ENCODE data around the gene IL36A. TPM values are rescaled to one million over a fixed set of nuclear protein-coding genes. Genes with fewer than 3 reads are reported as not detected.

Gene IL36A
- total and polyA plus RNA-seq, 2 donors from 2014 or later, result not detected

- Histone ChIP-seq H3K27ac (ENCODE audit: low read depth in 2 of 2, low read length in 2 of 2) (no peak overlapping the region), H3K9me3 (ENCODE audit: control insufficient read depth in 2 of 3, insufficient read depth in 1 of 3, low read length in 3 of 3) (no peaks in the 10 kb centered on the region), H3K36me3 (ENCODE audit: control insufficient read depth in 2 of 3, insufficient read depth in 3 of 3, low read length in 3 of 3) (no peaks in the 10 kb centered on the region), H3K4me3 (ENCODE audit: low read length in 3 of 3) (no peak overlapping the region), H3K9ac (ENCODE audit: low read length in 3 of 3) (no peak overlapping the region), H3K4me1 (ENCODE audit: control insufficient read depth in 2 of 3, insufficient read depth in 2 of 3, low read depth in 1 of 3, low read length in 3 of 3) (no peaks in the 10 kb centered on the region), H3K27me3 (ENCODE audit: control insufficient read depth, insufficient read depth, low read length) (no peaks in the 10 kb centered on the region)
- no peak for DNase-seq
- no peak for TF ChIP-seq CTCF (IDR thresholded peaks at IDR 0.05; ENCODE audit: borderline replicate concordance, extremely low read depth, insufficient read depth)
- intact Hi-C loops (cut with DNase I), result no loop called here
- no peak for FAIRE-seq
Measured at GRCh38 chr2:113011108-113011507, 5.8 kb downstream of the IL36A start.

GRCh38 chr2:113012436-113013335 is 7.4 kb downstream of the IL36A start:
- no peaks in the 10 kb centered on the region for H3K4me1 ChIP-seq (ENCODE audit: control insufficient read depth in 2 of 3, insufficient read depth in 2 of 3, low read depth in 1 of 3, low read length in 3 of 3)
- H3K9me3 ChIP-seq (ENCODE audit: control insufficient read depth in 2 of 3, insufficient read depth in 1 of 3, low read length in 3 of 3), result no peaks in the 10 kb centered on the region
- DNase-seq (no peak), FAIRE-seq (no peak)
- H3K27me3 ChIP-seq (ENCODE audit: control insufficient read depth, insufficient read depth, low read length), result no peaks in the 10 kb centered on the region
- intact Hi-C loops (cut with DNase I), result no loop called here
- no peak overlapping the region for H3K27ac ChIP-seq (ENCODE audit: low read depth in 2 of 2, low read length in 2 of 2)
- no peak overlapping the region for H3K9ac ChIP-seq (ENCODE audit: low read length in 3 of 3)
- no peaks in the 10 kb centered on the region for H3K36me3 ChIP-seq (ENCODE audit: control insufficient read depth in 2 of 3, insufficient read depth in 3 of 3, low read length in 3 of 3)
- H3K4me3 ChIP-seq (ENCODE audit: low read length in 3 of 3), result no peak overlapping the region
- TF ChIP-seq CTCF (IDR thresholded peaks at IDR 0.05; ENCODE audit: borderline replicate concordance, extremely low read depth, insufficient read depth), result no peak

GRCh38 chr2:113013336-113013661 is 8.0 kb downstream of the IL36A start:
- DNase-seq (no peak), FAIRE-seq (no peak)
- H3K36me3 ChIP-seq (ENCODE audit: control insufficient read depth in 2 of 3, insufficient read depth in 3 of 3, low read length in 3 of 3), result no peaks in the 10 kb centered on the region
- no peaks in the 10 kb centered on the region for H3K4me1 ChIP-seq (ENCODE audit: control insufficient read depth in 2 of 3, insufficient read depth in 2 of 3, low read depth in 1 of 3, low read length in 3 of 3)
- no peaks in the 10 kb centered on the region for H3K27me3 ChIP-seq (ENCODE audit: control insufficient read depth, insufficient read depth, low read length)
- no peak overlapping the region for H3K9ac ChIP-seq (ENCODE audit: low read length in 3 of 3)
- H3K9me3 ChIP-seq (ENCODE audit: control insufficient read depth in 2 of 3, insufficient read depth in 1 of 3, low read length in 3 of 3), result no peaks in the 10 kb centered on the region
- H3K27ac ChIP-seq (ENCODE audit: low read depth in 2 of 2, low read length in 2 of 2), result no peak overlapping the region
- TF ChIP-seq CTCF (IDR thresholded peaks at IDR 0.05; ENCODE audit: borderline replicate concordance, extremely low read depth, insufficient read depth), result no peak
- intact Hi-C loops (cut with DNase I), result no loop called here
- no peak overlapping the region for H3K4me3 ChIP-seq (ENCODE audit: low read length in 3 of 3)
